HUDEP-2 (cell line): ENCODE data around the gene CNOT2.
"Not testable (repeated sequence)": the region's sequence is repeated elsewhere in the genome, so short reads cannot be mapped to it uniquely, and the experiment has no call there.

ENCODE experiments used
- DNase-seq, 76 experiments: peaks; one replicate each; lab custom pipeline; 2025; ENCODE audit not compliant: unreplicated experiment in 76 of 76; lab: John Stamatoyannopoulos, UW

CNOT2 gene

GRCh38 chr12:70359458-70360197, 116.4 kb downstream of the CNOT2 start:
- no peak for DNase-seq

GRCh38 chr12:70360218-70360617, 117.0 kb downstream of the CNOT2 start:
- DNase-seq = no peak

GRCh38 chr12:70364695-70365397, 121.6 kb downstream of the CNOT2 start:
- DNase-seq = no peak

GRCh38 chr12:70365398-70365647, 122.1 kb downstream of the CNOT2 start:
- DNase-seq = peak in 1 of 76 experiments; percentile 14

GRCh38 chr12:70365648-70366518, 122.7 kb downstream of the CNOT2 start, which contains the start of gene KCNMB4:
Gene KCNMB4 (plus strand): TSS chr12:70366290. CDS start chr12:70366735, 445 bp downstream.
- peak in 17 of 76 experiments; percentile 1 to 27 (median 10) for DNase-seq

- peak in 8 of 76 experiments; percentile 0 to 12 (median 3) for DNase-seq
Observed at GRCh38 chr12:70366581-70367257, 123.5 kb downstream of the CNOT2 start.

- no peak for DNase-seq
Observed at GRCh38 chr12:70367258-70368141, 124.3 kb downstream of the CNOT2 start.

GRCh38 chr12:70372881-70373280, 129.6 kb downstream of the CNOT2 start:
- no peak for DNase-seq

- DNase-seq = no peak
Observed at GRCh38 chr12:70379846-70380245, 136.6 kb downstream of the CNOT2 start.

GRCh38 chr12:70383484-70383883, 140.3 kb downstream of the CNOT2 start:
- no peak for DNase-seq

GRCh38 chr12:70383886-70384285, 140.7 kb downstream of the CNOT2 start:
- DNase-seq = no peak

GRCh38 chr12:70386771-70387170, 143.5 kb downstream of the CNOT2 start:
- no peak for DNase-seq

GRCh38 chr12:70389678-70390077, 146.4 kb downstream of the CNOT2 start:
- no peak for DNase-seq

GRCh38 chr12:70392631-70393030, 149.4 kb downstream of the CNOT2 start:
- not testable (repeated sequence) for DNase-seq

GRCh38 chr12:70393787-70394499, 150.7 kb downstream of the CNOT2 start:
- DNase-seq = no peak

- DNase-seq = no peak
Observed at GRCh38 chr12:70398002-70398401, 154.8 kb downstream of the CNOT2 start.

GRCh38 chr12:70398862-70399261, 155.6 kb downstream of the CNOT2 start:
- DNase-seq = no peak

GRCh38 chr12:70399311-70399710, 156.1 kb downstream of the CNOT2 start:
- no peak for DNase-seq

GRCh38 chr12:70400124-70400523, 156.9 kb downstream of the CNOT2 start:
- DNase-seq = no peak
